Eye (tissue), 1 donor: ENCODE results near the gene SUB1.

ENCODE experiments used
- DNase-seq: peaks from one replicate; pipeline ENCODE4 v3.0.0-alpha.2; 2015

SUB1 gene

GRCh38 chr5:32646061-32646969, 61.0 kb downstream of the SUB1 start:
- DNase-seq = no peak

DNA sequence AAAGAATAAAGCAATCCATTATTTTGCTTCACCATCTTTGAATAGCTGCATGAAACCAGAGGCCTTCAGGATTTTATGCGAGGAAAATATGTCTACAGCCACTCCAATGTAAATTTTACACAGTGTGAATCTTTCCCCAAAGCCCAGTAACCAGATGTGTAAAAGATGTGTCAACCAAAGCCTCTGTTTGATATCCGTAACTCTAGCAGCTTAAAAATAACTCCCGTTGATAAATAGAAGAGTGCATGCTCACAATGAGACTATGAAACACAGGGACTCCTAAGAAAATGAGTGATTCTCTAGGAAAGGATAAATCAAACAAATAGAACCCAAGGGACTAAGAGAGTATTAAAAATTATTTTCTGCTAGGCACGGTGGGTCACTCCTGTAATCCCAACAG, 65.7 kb downstream of the SUB1 start:
- DNase-seq = no peak

- no peak for DNase-seq
These were observed 66.3 kb downstream of the SUB1 start for GRCh38 chr5:32651638-32652037.
